Activated naive CD4-positive, alpha-beta T cell treated with anti-CD3 and anti-CD28 coated beads, Interleukin-2, amount 50 U/mL, for 72 hours (primary cell): ENCODE measurements around the gene GFAP. TPM values are rescaled to one million over a fixed set of nuclear protein-coding genes. Genes with fewer than 3 reads are reported as not detected.

Source experiments
- ATAC-seq, 2 donors: fragments of 150-1000 bp; cut with Tn5 transposase; 2 replicates each; pipeline ENCODE4 v1.10.0; 2021; ENCODE audit warnings: mild to moderate bottlenecking in 2 of 2, moderate library complexity in 2 of 2
- DNase-seq, 2 donors: peaks; one replicate each; pipeline ENCODE4 v3.0.0; 2021 to 2022; ENCODE audit warnings: low spot score in 2 of 2
- H3K27ac Mint-ChIP-seq, 2 donors: one replicate each; pipeline ENCODE4 v1.8.0; 2022; ENCODE audit warnings: mild to moderate bottlenecking in 2 of 2, mixed read lengths in 2 of 2
- H3K36me3 Mint-ChIP-seq, 2 donors: one replicate each; pipeline ENCODE4 v1.8.0; 2022; ENCODE audit warnings: mixed read lengths in 2 of 2
- H3K9me3 Mint-ChIP-seq, 2 donors: one replicate each; pipeline ENCODE4 v1.8.0; 2022; ENCODE audit warnings: mixed read lengths in 2 of 2
- total RNA-seq, 2 donors: library from RNA; stranded (reverse); gene quantifications; one replicate each; pipeline ENCODE4 v1.2.3, GENCODE V29; 2022

Gene GFAP
- total RNA-seq, 2 donors from 2014 or later, result not detected

DNA sequence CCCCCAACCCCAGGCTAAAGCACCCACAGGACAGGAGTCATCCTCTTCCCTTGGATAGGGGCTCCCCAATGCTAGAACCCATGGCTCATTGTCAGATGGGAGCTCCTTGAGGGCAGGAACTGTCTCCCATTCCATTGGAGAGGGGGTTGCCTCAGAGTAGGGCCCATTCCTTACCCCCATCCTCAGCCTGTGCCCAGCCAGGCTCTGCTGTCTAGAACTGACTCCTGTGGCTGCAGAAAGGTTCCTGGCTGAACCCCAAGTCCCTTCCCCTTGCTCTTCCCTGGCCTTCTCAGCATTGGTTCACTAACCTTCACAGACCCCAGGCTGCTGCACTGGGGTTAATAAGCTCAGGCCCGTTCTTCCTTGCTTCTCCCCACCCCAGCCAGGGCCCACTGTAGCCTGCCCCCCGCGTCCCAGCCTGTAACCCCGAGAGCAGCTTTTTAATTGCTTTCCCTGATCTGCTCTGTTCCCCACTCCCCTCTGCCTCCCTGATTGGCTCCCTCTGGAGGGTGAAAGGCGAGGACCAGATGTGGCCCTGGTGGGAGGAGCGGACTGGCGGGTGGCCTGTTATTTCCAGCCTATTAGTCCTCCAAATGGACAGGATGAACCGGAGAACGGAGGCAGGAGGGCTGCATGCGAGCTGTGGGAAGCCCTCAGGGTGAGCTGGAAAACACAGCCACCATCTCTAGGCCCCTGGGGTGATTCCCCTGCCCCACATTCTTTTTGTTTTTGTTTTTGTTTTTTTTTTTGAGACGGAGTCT is 6.0 kb upstream of the GFAP start:
- ATAC-seq, result no peak
- no peaks in the 10 kb centered on the region for H3K36me3 Mint-ChIP-seq
- peak in 1 of 2 donors; percentile 44 for DNase-seq
- no peaks in the 10 kb centered on the region for H3K9me3 Mint-ChIP-seq
- peak overlapping the region in 1 of 2 donors; percentile 79 for H3K27ac Mint-ChIP-seq

DNA sequence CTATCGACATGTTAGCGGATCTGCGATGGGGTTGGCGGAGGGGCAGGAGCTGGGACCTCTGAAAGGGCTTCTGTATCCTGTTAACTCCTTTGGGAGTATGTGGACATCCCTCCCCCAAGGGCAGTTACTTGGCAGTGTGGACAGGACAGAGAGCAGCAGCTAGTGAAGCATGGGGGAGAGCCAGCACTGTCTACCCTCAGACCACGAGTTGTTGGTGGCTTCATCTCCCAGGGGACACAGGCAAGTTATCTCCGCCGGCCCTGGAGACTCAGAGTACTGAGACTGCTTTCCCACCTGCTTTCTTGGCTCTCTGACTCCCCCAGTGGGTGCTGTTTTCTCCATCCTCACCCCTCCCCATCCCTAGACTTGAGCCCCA is 5.3 kb upstream of the GFAP start:
- Mint-ChIP-seq H3K9me3 (no peaks in the 10 kb centered on the region), H3K36me3 (no peaks in the 10 kb centered on the region), H3K27ac (no peak overlapping the region)
- ATAC-seq (peak in 1 of 2 donors; percentile 14), DNase-seq (peak in 1 of 2 donors; percentile 34)

DNA sequence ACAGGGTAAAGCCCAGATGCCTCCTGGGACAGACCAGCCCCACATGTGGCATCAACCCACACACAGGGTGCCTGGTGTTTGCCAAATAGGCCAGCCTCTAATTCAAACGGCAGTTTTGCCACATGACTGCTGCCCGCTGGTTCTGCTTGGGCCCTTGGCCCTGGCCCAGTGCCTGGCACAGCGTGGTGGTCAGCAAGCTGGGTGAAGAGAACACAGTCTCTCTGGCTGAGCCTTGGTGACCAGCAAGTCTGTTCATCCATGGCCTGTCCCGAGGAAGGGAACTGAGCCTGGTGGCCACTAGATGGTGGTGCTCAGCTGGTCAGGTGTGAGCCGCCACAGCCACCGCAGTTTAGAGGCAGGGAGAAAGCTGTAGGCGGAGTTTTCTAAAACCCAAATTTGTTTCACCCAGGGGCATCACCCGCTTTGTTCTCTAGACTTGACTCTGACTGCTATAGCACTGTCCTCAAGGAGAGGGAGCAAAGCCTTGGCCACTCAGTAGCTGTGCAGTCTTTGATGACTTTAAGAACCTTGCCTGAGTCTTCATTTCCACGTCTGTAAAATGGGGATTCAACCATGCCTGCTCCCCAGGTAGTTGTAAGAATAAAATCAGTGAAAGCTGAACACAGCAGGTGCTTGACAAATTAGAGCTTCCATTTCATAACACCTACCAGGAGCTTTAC is 4.7 kb upstream of the GFAP start:
- Mint-ChIP-seq H3K9me3 (no peaks in the 10 kb centered on the region), H3K27ac (peak overlapping the region in 1 of 2 donors; percentile 40), H3K36me3 (no peaks in the 10 kb centered on the region)
- ATAC-seq (peak; percentile 88 to 91), DNase-seq (peak; percentile 56 to 72)

DNA sequence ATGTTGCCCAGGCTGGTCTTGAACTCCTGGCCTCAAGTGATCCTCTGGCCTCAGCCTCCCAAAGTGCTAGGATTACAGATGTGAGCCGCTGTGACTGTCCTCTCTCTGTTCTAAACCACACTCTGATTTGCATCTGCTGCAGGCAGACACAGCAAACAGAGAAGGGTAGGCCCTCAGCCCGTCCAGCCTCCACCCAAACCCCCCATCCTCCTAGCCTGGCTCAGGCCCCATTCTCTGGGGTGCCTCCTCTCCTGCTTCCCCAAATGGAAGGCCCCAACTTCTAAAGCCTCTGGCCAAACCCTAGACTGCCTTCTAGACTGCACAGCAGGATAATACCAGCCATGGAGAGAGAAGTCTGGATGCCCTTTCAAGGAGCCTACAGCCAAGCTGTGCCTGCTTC is 4.1 kb upstream of the GFAP start:
- Mint-ChIP-seq H3K36me3 (no peaks in the 10 kb centered on the region), H3K27ac (peak overlapping the region in 1 of 2 donors; percentile 40), H3K9me3 (no peaks in the 10 kb centered on the region)
- peak in 1 of 2 donors; percentile 49 for DNase-seq
- ATAC-seq, result no peak

DNA sequence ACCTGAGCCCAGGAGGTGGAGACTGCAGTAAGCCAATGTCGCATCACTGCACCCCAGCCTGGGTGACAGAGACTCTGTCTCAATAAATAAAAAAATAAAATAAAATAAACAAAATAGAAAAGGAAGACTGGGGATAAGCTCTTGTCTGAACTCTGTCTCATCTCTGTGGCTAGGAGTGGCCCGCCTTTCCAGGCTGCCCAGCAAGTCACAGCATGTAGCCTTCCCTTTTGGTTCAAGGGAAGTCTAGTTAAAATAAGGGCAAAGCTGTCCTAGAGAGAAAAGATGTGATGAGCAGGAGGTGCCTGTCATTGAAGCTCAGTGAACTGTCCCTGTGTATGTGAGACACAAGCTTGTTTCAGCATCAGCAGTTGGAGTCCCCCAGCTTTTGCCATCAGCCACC is 2.7 kb upstream of the GFAP start:
- ATAC-seq (no peak), DNase-seq (peak in 1 of 2 donors; percentile 6)
- H3K9me3 Mint-ChIP-seq, result no peaks in the 10 kb centered on the region
- H3K27ac Mint-ChIP-seq, result no peak overlapping the region
- no peaks in the 10 kb centered on the region for H3K36me3 Mint-ChIP-seq

GRCh38 chr17:44917456-44917855 is 2.2 kb upstream of the GFAP start:
- DNase-seq (no peak), ATAC-seq (no peak)
- no peaks in the 10 kb centered on the region for H3K9me3 Mint-ChIP-seq
- no peak overlapping the region for H3K27ac Mint-ChIP-seq
- H3K36me3 Mint-ChIP-seq, result no peaks in the 10 kb centered on the region

GRCh38 chr17:44916781-44917241 is 1.5 kb upstream of the GFAP start:
- H3K36me3 Mint-ChIP-seq, result no peaks in the 10 kb centered on the region
- DNase-seq (no peak), ATAC-seq (no peak)
- H3K9me3 Mint-ChIP-seq, result no peaks in the 10 kb centered on the region
- no peak overlapping the region for H3K27ac Mint-ChIP-seq

GRCh38 chr17:44915862-44916780 is 821 bp upstream of the GFAP start:
- Mint-ChIP-seq H3K36me3 (no peaks in the 10 kb centered on the region), H3K27ac (no peak overlapping the region), H3K9me3 (no peaks in the 10 kb centered on the region)
- ATAC-seq, result no peak
- no peak for DNase-seq

DNA sequence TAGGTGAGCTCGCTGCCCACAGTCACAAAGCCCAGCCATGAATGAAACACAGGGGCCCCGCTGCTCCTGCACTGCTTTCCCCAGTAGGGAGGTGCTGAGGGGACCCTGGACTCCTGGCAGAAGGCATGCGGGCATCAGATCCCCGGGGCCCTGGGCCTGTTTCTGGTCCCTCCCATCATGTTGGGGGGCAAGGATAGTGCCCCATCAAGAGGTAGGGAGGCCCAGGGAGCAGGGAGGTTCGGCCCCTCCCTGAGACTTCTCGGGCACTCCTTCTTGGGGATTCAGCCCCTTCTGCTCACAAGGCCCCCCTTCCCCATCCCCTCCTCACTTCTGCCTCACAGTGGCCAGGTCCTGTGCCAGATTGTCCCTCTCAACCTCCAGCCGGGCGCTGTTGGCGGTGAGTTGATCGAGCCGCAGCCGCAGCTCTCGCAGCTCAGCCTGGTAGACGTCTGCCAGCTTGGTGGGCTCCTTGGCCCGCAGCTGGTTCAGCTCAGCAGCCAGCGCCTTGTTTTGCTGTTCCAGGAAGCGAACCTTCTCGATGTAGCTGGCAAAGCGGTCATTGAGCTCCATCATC is 515 bp downstream of the GFAP start:
- ATAC-seq (no peak), DNase-seq (no peak)
- H3K9me3 Mint-ChIP-seq, result no peaks in the 10 kb centered on the region
- H3K27ac Mint-ChIP-seq, result no peak overlapping the region
- no peaks in the 10 kb centered on the region for H3K36me3 Mint-ChIP-seq

GRCh38 chr17:44914148-44914547 is 1.2 kb downstream of the GFAP start:
- no peaks in the 10 kb centered on the region for H3K9me3 Mint-ChIP-seq
- no peak for DNase-seq
- no peak overlapping the region for H3K27ac Mint-ChIP-seq
- H3K36me3 Mint-ChIP-seq, result no peaks in the 10 kb centered on the region
- ATAC-seq, result no peak

DNA sequence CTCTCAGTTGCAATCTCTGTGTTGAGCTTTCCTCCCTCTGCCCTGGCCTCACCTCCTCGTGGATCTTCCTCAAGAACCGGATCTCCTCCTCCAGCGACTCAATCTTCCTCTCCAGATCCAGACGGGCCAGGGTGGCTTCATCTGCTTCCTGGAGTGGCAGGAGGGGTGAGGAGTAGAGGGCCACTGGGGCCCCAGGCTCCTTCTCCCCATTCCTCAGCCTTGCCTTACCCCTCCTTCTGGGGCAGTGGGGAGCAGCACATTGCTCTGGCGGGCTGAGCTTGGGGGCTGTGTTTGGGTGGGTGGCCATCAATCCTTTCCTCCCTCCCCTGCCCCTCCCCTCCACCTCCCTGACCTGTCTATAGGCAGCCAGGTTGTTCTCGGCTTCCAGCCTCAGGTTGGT is 1.6 kb downstream of the GFAP start:
- no peaks in the 10 kb centered on the region for H3K36me3 Mint-ChIP-seq
- no peak for DNase-seq
- no peak overlapping the region for H3K27ac Mint-ChIP-seq
- H3K9me3 Mint-ChIP-seq, result no peaks in the 10 kb centered on the region
- no peak for ATAC-seq

GRCh38 chr17:44912763-44913544 is 2.3 kb downstream of the GFAP start:
- no peaks in the 10 kb centered on the region for H3K9me3 Mint-ChIP-seq

GRCh38 chr17:44911133-44912001 is 3.9 kb downstream of the GFAP start:
- H3K9me3 Mint-ChIP-seq, result no peaks in the 10 kb centered on the region
- DNase-seq, result peak in 1 of 2 donors; percentile 54
- H3K27ac Mint-ChIP-seq, result no peak overlapping the region
- peak; percentile 71 to 82 for ATAC-seq
- no peaks in the 10 kb centered on the region for H3K36me3 Mint-ChIP-seq

More at GRCh38 chr17:44912763-44913544, 2.3 kb downstream of the GFAP start:
- no peak for ATAC-seq
- Mint-ChIP-seq H3K27ac (no peak overlapping the region), H3K36me3 (no peaks in the 10 kb centered on the region)
- no peak for DNase-seq

DNA sequence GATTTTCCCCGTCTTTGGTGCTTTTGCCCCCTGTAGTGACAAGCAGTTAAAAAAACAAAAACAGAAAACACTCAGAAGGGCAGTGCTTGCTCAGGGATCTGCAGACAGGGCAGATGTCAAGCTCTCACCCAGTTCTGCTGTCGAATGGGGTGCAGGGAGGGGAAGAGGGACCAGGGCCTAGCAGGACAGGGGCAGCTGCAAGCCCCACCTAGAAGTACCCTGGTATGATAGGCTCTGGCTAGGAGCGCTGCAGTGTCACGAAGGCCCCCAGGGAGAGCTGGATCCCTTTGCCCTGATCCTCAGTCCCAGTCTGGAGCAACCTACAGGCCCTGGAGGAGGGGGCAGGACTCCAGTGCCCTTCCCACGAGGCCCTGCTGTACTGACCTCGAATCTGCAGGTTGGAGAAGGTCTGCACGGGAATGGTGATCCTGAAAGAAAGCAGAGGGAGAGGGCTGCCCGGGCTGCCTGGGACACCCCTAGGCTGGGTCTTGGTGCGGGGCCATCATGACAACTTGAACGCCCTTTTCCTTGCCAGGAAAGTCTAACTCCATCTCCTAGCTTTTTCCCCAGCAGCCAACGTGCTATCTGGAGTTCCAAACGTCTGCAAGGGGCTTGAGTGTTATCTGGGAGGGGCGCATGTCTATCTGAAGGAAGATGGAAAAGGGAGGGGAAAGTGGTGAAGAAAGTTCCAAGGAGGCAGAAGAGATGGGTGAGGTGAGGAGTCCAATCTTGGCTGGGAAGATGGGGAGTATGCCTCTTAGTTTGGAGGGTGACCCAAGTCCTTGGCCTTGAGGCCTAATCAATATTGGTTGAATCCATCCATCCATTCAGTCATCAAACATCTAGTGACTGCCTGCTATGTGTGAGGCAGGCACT is 4.8 kb downstream of the GFAP start:
- Mint-ChIP-seq H3K9me3 (no peaks in the 10 kb centered on the region), H3K27ac (no peak overlapping the region), H3K36me3 (no peaks in the 10 kb centered on the region)
- ATAC-seq, result peak in 1 of 2 donors; percentile 15
- no peak for DNase-seq
